Adrenal gland (tissue), 5 donors: ENCODE results near the gene QSOX2.

Source experiments
- CTCF ChIP-seq, 6 experiments: fragments of 450-650 bp in 4 of 6; fragments of 200-600 bp in 2 of 6; sonication (generic) in 1 of 6; IDR thresholded peaks; 1 replicate in 5 of 6; 2 replicates in 1 of 6; pipeline versions ENCODE4 v1.5.1 to v1.8.0; 2016 to 2021; ENCODE audit warnings: antibody characterized with exemption in 6 of 6, mild to moderate bottlenecking in 2 of 6, moderate library complexity in 1 of 6
- POLR2A ChIP-seq, 2 donors: fragments of 450-650 bp; IDR thresholded peaks; one replicate each; pipeline ENCODE4 v1.6.1; 2017; ENCODE audit warnings: antibody characterized with exemption in 2 of 2, mild to moderate bottlenecking in 2 of 2, moderate library complexity in 1 of 2
- donor health status: DM: no; HTN: no; CAD: no.

GRCh38 chr9:136220017-136220729 is 25.4 kb downstream of the QSOX2 start:
- TF ChIP-seq CTCF (IDR thresholded peaks at IDR 0.05) = no peak
- TF ChIP-seq POLR2A (IDR thresholded peaks at IDR 0.05) = no peak
